CD4-positive, CD25-positive, alpha-beta regulatory T cell (primary cell): ENCODE measurements around the gene EARS2. TPM values are rescaled to one million over a fixed set of nuclear protein-coding genes. Genes with fewer than 3 reads are reported as not detected.

Source experiments
- ATAC-seq, 2 donors: fragments of 150-1000 bp; cut with Tn5 transposase; one replicate each; pipeline ENCODE4 v1.10.0; 2021; ENCODE audit warnings: low read depth in 2 of 2, moderate number of reproducible peaks in 2 of 2, moderate library complexity in 1 of 2
- DNase-seq, 3 donors: peaks; one replicate each; pipeline versions ENCODE4 v3.0.0 to v3.0.0-alpha.2; 2012 to 2022; ENCODE audit warnings: mixed read lengths in 1 of 3
- H3K27ac ChIP-seq: one replicate; pipeline ENCODE4 v1.7.0; 2013; ENCODE audit warnings: mild to moderate bottlenecking, low read length; ENCODE audit not compliant: insufficient read depth, poor library complexity, severe bottlenecking
- H3K27me3 ChIP-seq: one replicate; pipeline ENCODE4 v1.7.0; 2013; ENCODE audit warnings: low read length; ENCODE audit not compliant: control insufficient read depth, insufficient read depth
- H3K36me3 ChIP-seq: one replicate; pipeline ENCODE4 v1.7.0; 2013; ENCODE audit warnings: mild to moderate bottlenecking, low read length, moderate library complexity; ENCODE audit not compliant: control insufficient read depth, insufficient read depth
- H3K4me1 ChIP-seq: 2 replicates; pipeline ENCODE4 v1.7.0; 2013; ENCODE audit warnings: mild to moderate bottlenecking, low read length; ENCODE audit not compliant: insufficient read depth, control insufficient read depth, poor library complexity, severe bottlenecking
- H3K4me3 ChIP-seq: one replicate; pipeline ENCODE4 v1.7.0; 2013; ENCODE audit warnings: low read depth, mild to moderate bottlenecking, low read length, moderate library complexity
- H3K9me3 ChIP-seq, 2 experiments: 1 replicate in 1 of 2; 2 replicates in 1 of 2; pipeline ENCODE4 v1.7.0; 2013; ENCODE audit warnings: low read length in 2 of 2, mild to moderate bottlenecking in 1 of 2, moderate library complexity in 1 of 2; ENCODE audit not compliant: control insufficient read depth in 2 of 2
- H3K27ac Mint-ChIP-seq, 3 donors: one replicate each; pipeline ENCODE4 v1.8.0; 2020 to 2022; ENCODE audit warnings: mild to moderate bottlenecking in 3 of 3, mixed read lengths in 3 of 3, moderate library complexity in 2 of 3
- H3K27me3 Mint-ChIP-seq: one replicate; pipeline ENCODE4 v1.8.0; 2022; ENCODE audit warnings: mild to moderate bottlenecking, mixed read lengths
- H3K36me3 Mint-ChIP-seq: one replicate; pipeline ENCODE4 v1.8.0; 2020; ENCODE audit warnings: mixed read lengths
- H3K4me1 Mint-ChIP-seq, 4 donors: one replicate each; pipeline ENCODE4 v1.8.0; 2020 to 2022; ENCODE audit warnings: mixed read lengths in 4 of 4, mild to moderate bottlenecking in 1 of 4
- H3K4me3 Mint-ChIP-seq, 4 donors: one replicate each; pipeline ENCODE4 v1.8.0; 2020 to 2022; ENCODE audit warnings: mild to moderate bottlenecking in 4 of 4, mixed read lengths in 4 of 4, moderate library complexity in 3 of 4
- H3K9me3 Mint-ChIP-seq, 7 donors: one replicate each; pipeline ENCODE4 v1.8.0; 2020 to 2022; ENCODE audit warnings: mixed read lengths in 7 of 7, mild to moderate bottlenecking in 3 of 7, moderate library complexity in 2 of 7
- polyA plus RNA-seq, 4 donors: library from polyadenylated mRNA; unstranded; fragments of 300-500 nt; fragmentation: Illumina TruSeq; gene quantifications; one replicate each; pipeline ENCODE4 v1.2.3, GENCODE V29; 2021
- total RNA-seq: library from RNA; stranded (reverse); gene quantifications from one replicate; pipeline ENCODE4 v1.2.3, GENCODE V29; 2022

Gene EARS2
- total and polyA plus RNA-seq, 5 donors from 2014 or later = 9.5 to 13.5 (median 11.2) TPM

DNA sequence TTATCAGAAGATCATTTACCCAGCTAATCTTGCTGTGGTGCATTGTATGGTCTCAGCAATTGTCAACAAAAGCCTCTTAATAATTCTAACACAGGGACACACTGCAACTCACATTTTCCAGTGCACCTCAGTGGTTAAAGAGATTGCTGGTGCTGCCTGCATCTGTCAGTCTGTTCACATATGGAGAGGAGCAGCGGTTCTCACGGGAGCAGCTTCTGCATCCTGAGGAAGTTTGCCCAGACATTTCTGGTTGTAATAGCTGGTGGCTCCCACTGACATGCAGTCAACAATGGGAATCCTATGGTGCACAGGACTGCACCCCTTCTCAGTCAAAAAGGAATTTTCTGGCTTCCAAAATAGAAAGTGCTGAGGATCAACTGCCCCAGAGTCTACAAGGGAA is 54.7 kb downstream of the EARS2 start:
- no peak overlapping the region for H3K27ac ChIP-seq
- H3K27me3 ChIP-seq = no peaks in the 10 kb centered on the region
- Mint-ChIP-seq H3K27me3 (no peaks in the 10 kb centered on the region), H3K9me3 (peaks cover 0 to 2% (median 0%) of the 10 kb centered on the region in 7 donors), H3K4me3 (peak overlapping the region in 1 of 4 donors; percentile 7), H3K27ac (no peak overlapping the region), H3K36me3 (peaks cover 6% of the 10 kb centered on the region), H3K4me1 (peaks cover 13 to 80% (median 63%) of the 10 kb centered on the region in 4 donors)
- ATAC-seq (no peak), DNase-seq (no peak)
- no peaks in the 10 kb centered on the region for H3K9me3 ChIP-seq
- H3K36me3 ChIP-seq = peaks cover 11% of the 10 kb centered on the region
- H3K4me3 ChIP-seq = no peak overlapping the region
- H3K4me1 ChIP-seq = peaks cover 27% of the 10 kb centered on the region

DNA sequence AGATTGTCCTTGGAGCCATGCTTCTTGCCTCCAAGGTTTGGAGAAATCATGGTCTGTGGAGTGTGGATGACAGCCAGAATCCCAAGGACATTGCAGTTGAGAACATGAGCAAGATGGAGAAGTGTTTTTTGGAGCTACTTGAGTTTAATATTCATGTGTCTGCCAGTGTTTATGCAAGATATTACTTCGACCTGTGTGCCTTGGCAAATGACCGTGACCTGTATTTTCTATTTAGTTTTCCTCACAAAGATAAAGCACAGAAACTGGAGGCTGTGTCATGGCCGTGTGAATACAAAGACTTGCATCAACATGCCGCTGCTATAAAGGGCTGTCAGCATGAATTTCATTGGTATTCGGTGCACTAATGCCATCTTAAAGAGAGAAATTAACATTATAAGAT is 55.9 kb downstream of the EARS2 start:
- Histone ChIP-seq H3K27me3 (no peaks in the 10 kb centered on the region), H3K36me3 (peaks cover 8% of the 10 kb centered on the region), H3K4me3 (no peak overlapping the region), H3K9me3 (no peaks in the 10 kb centered on the region), H3K4me1 (peaks cover 29% of the 10 kb centered on the region), H3K27ac (no peak overlapping the region)
- H3K36me3 Mint-ChIP-seq = no peaks in the 10 kb centered on the region
- DNase-seq = no peak
- no peaks in the 10 kb centered on the region for H3K9me3 Mint-ChIP-seq
- H3K4me3 Mint-ChIP-seq = no peak overlapping the region
- ATAC-seq = no peak
- H3K27me3 Mint-ChIP-seq = no peaks in the 10 kb centered on the region
- no peak overlapping the region for H3K27ac Mint-ChIP-seq
- peaks cover 18 to 75% (median 56%) of the 10 kb centered on the region in 4 donors for H3K4me1 Mint-ChIP-seq

DNA sequence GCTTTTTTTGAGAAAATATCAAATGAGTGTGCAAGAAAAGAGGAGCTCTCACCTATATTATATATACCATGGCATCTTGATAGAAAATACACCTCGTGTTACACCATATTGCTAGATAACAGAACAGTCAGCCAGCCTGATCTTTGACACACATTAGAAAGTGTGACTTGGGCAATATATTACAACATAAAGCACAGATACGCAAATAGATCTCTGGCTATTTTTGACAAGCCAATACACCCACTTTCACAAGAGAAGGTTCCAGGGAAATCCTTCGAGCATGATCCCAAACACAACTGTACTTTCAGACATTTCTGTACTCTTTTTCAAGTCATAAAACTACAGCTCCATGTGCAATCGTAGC is 56.3 kb downstream of the EARS2 start:
- Mint-ChIP-seq H3K9me3 (no peaks in the 10 kb centered on the region), H3K27me3 (no peaks in the 10 kb centered on the region), H3K36me3 (no peaks in the 10 kb centered on the region), H3K27ac (no peak overlapping the region), H3K4me3 (peak overlapping the region in 1 of 4 donors; percentile 32), H3K4me1 (peaks cover 18 to 71% (median 51%) of the 10 kb centered on the region in 4 donors)
- no peak overlapping the region for H3K4me3 ChIP-seq
- ATAC-seq (no peak), DNase-seq (no peak)
- no peaks in the 10 kb centered on the region for H3K27me3 ChIP-seq
- peaks cover 8% of the 10 kb centered on the region for H3K36me3 ChIP-seq
- H3K9me3 ChIP-seq = no peaks in the 10 kb centered on the region
- H3K4me1 ChIP-seq = peaks cover 25% of the 10 kb centered on the region
- H3K27ac ChIP-seq = no peak overlapping the region

DNA sequence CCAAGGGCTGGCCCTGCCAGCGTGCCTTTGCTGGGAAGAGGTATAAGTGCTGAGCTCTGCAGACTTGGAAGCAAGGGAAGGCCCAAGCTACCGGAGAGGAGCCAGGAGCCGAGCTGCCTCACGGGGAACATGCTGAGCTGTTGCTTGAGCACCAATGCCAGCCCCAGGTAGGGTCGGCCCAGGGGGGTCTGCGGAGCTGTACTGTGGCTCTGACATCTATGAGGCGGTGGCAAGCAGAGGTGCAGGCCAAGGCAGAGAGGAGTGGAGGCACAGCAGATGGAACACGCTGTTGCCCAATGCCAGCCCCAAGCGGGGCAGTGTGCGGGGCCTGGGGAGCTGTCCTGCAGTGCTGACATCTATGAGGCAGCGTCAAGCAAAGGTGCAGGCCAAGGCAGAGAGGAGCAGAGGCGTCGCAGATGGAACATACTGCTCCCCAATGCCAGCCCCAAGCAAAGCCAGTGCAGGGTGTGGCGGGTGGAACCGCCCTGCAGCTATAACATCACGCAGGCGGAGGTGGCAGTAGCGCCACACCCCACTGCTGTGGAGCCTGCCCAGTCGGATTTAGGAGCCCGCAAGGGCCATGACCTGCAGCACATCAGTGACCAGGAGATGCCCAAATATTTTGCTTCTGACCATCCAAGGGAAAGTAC is 56.8 kb downstream of the EARS2 start:
- Mint-ChIP-seq H3K4me1 (peaks cover 18 to 70% (median 47%) of the 10 kb centered on the region in 4 donors), H3K4me3 (no peak overlapping the region), H3K27me3 (no peaks in the 10 kb centered on the region), H3K9me3 (no peaks in the 10 kb centered on the region), H3K27ac (no peak overlapping the region), H3K36me3 (peaks cover 4% of the 10 kb centered on the region)
- H3K27ac ChIP-seq = no peak overlapping the region
- H3K4me1 ChIP-seq = peaks cover 20% of the 10 kb centered on the region
- H3K9me3 ChIP-seq = no peaks in the 10 kb centered on the region
- no peaks in the 10 kb centered on the region for H3K27me3 ChIP-seq
- DNase-seq (no peak), ATAC-seq (no peak)
- H3K36me3 ChIP-seq = peaks cover 13% of the 10 kb centered on the region
- H3K4me3 ChIP-seq = no peak overlapping the region

DNA sequence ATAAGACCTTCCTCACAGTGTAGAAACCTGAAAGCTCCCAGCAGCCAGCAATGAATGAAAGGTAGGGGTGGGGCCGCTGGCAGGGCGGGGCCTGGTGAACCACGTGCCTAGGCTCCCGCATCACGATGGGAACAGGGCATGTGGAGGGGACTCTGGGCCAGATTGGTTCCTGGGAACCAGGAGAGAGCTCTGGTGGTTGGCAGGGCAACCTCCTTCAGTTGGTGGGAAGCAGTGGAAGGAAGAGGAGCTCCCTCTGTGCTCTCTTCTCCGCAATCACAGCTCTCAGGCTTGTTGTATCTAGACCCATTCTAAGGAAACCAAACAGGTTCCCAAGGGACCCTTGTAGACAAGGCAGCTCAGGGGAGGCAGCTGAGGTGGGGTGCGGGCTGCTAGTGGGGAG is 57.3 kb downstream of the EARS2 start:
- Mint-ChIP-seq H3K9me3 (no peaks in the 10 kb centered on the region), H3K4me3 (no peak overlapping the region), H3K4me1 (peaks cover 18 to 65% (median 43%) of the 10 kb centered on the region in 4 donors), H3K36me3 (peaks cover 8% of the 10 kb centered on the region), H3K27ac (no peak overlapping the region), H3K27me3 (no peaks in the 10 kb centered on the region)
- Histone ChIP-seq H3K36me3 (peaks cover 19% of the 10 kb centered on the region), H3K9me3 (no peaks in the 10 kb centered on the region), H3K27ac (no peak overlapping the region), H3K27me3 (no peaks in the 10 kb centered on the region), H3K4me3 (no peak overlapping the region), H3K4me1 (peaks cover 14% of the 10 kb centered on the region)
- no peak for ATAC-seq
- DNase-seq = no peak

DNA sequence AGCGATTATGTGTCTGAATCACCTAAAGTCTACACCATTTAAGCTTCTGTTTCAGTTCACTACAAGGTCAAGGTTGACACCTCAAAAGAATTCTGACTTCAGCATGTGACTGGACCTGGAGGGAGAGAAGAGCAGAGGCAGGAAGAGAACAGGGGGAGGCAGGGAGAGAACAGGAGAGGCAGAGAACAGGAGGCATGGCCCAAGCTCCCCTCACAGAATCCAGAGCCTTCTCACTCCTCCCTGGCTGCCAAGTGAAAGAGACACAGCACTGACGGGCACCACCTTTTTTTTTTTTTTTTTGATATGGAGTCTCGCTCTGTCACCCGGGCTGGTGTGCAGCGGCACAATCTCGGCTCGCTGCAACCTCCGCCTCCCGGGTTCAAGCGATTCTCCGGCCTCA is 58.3 kb downstream of the EARS2 start:
- H3K27me3 Mint-ChIP-seq = no peaks in the 10 kb centered on the region
- Histone ChIP-seq H3K9me3 (no peaks in the 10 kb centered on the region), H3K4me1 (peaks cover 5% of the 10 kb centered on the region), H3K4me3 (no peak overlapping the region), H3K27ac (no peak overlapping the region), H3K27me3 (no peaks in the 10 kb centered on the region), H3K36me3 (peaks cover 27% of the 10 kb centered on the region)
- DNase-seq = no peak
- peaks cover 12 to 56% (median 35%) of the 10 kb centered on the region in 4 donors for H3K4me1 Mint-ChIP-seq
- no peaks in the 10 kb centered on the region for H3K9me3 Mint-ChIP-seq
- ATAC-seq = no peak
- H3K36me3 Mint-ChIP-seq = peaks cover 11% of the 10 kb centered on the region
- peak overlapping the region in 2 of 3 donors; percentile 49 to 59 for H3K27ac Mint-ChIP-seq
- H3K4me3 Mint-ChIP-seq = peak overlapping the region in 1 of 4 donors; percentile 32

DNA sequence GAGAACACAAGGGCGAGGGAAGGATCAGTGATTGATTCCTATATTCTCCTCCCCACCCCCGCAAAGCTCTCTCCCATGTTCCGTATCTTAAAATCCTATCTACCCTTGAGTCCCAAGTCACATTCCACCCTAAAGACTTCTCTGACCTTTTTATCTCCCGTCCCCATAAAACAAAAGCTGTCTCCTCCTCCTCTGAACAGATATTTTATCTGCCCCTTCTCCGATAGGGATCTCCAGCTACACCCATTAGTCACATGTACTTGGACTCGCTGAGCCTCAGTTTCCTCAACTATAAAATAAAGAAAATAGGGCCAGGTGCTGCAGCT is 59.6 kb downstream of the EARS2 start:
- no peaks in the 10 kb centered on the region for H3K27me3 Mint-ChIP-seq
- peaks cover 12 to 45% (median 27%) of the 10 kb centered on the region in 4 donors for H3K4me1 Mint-ChIP-seq
- H3K4me1 ChIP-seq = peaks cover 5% of the 10 kb centered on the region
- DNase-seq (no peak), ATAC-seq (no peak)
- H3K36me3 ChIP-seq = peaks cover 40% of the 10 kb centered on the region
- H3K27me3 ChIP-seq = no peaks in the 10 kb centered on the region
- H3K36me3 Mint-ChIP-seq = peaks cover 17% of the 10 kb centered on the region
- peak overlapping the region in 1 of 4 donors; percentile 47 for H3K4me3 Mint-ChIP-seq
- no peak overlapping the region for H3K27ac ChIP-seq
- no peaks in the 10 kb centered on the region for H3K9me3 Mint-ChIP-seq
- no peak overlapping the region for H3K4me3 ChIP-seq
- peak overlapping the region in 1 of 3 donors; percentile 75 for H3K27ac Mint-ChIP-seq
- no peaks in the 10 kb centered on the region for H3K9me3 ChIP-seq
